Measurements from ENCODE around the gene SLC7A7. TPM values are rescaled to one million over a fixed set of nuclear protein-coding genes. Genes with fewer than 3 reads are reported as not detected.
"Not testable (repeated sequence)": the region's sequence is repeated elsewhere in the genome, so short reads cannot be mapped to it uniquely, and the experiment has no call there.

Gene SLC7A7
- total RNA-seq, 1 donor, result 3.9 TPM

DNA sequence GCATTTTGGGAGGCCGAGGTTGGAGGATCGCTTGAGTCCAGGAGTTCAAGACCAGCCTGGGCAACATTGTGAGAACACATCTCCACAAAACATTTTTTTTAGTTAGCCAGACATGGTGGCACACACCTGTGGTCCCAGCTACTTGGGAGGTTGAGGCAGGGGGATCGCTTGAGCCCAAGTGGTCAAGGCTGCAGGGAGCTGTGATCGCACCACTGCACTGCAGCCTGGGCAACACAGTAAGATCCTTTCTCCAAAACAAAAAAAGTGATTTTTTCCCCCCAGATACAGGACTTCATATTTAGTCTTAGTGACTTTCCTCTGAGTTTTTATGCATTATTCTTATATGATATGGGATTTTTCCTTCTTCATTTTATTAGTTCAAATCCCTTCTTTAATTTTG is 28.6 kb downstream of the SLC7A7 start:
- no peak overlapping the region for H3K4me3 ChIP-seq (ENCODE audit: low read depth, low read length)

DNA sequence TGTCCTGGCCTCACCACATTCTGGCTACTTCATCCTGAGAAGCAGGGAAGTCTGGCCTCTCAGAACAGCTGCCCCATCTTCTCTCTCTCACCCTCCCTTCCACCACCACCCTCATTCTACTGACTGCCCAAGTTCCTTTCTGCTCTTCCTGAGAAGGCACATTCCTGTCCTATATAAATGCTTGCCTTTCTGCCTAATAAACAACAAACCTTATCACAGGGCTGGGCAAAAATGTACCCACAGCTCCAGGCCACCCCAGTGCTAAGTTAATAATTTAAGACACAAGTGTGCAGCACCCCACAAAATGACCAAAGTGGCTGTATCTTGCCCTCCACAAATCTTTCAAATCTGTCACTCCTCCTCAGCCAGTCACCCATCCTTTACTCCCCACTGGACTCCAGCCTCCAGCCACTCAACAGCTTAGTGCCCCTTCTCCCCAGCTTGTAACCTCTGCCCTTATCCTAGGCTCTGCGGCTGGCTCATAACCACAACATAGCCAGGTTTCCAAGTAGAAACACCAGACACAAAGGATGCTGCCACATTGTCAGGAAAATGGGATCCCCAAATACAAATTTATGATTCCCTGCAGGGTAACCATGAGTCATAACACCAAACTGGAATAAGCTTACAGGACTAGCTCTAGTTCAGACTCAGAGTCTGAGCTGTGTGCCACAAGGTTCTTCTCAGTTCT is 33.8 kb downstream of the SLC7A7 start:
- H3K4me3 ChIP-seq (ENCODE audit: low read depth, low read length), result no peak overlapping the region
- TF ChIP-seq, protein P1, sequence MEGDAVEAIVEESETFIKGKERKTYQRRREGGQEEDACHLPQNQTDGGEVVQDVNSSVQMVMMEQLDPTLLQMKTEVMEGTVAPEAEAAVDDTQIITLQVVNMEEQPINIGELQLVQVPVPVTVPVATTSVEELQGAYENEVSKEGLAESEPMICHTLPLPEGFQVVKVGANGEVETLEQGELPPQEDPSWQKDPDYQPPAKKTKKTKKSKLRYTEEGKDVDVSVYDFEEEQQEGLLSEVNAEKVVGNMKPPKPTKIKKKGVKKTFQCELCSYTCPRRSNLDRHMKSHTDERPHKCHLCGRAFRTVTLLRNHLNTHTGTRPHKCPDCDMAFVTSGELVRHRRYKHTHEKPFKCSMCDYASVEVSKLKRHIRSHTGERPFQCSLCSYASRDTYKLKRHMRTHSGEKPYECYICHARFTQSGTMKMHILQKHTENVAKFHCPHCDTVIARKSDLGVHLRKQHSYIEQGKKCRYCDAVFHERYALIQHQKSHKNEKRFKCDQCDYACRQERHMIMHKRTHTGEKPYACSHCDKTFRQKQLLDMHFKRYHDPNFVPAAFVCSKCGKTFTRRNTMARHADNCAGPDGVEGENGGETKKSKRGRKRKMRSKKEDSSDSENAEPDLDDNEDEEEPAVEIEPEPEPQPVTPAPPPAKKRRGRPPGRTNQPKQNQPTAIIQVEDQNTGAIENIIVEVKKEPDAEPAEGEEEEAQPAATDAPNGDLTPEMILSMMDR (IDR thresholded peaks at IDR 0.05; ENCODE audit: insufficient read depth, low read depth, low read length), result no peak
- peak; percentile 32 for DNase-seq (ENCODE audit: low read depth)

More for the DNA sequence above, 28.6 kb downstream of the SLC7A7 start:
- no peak for DNase-seq (ENCODE audit: low read depth)
- TF ChIP-seq, protein P1 (IDR thresholded peaks at IDR 0.05; ENCODE audit: insufficient read depth, low read depth, low read length), result no peak

DNA sequence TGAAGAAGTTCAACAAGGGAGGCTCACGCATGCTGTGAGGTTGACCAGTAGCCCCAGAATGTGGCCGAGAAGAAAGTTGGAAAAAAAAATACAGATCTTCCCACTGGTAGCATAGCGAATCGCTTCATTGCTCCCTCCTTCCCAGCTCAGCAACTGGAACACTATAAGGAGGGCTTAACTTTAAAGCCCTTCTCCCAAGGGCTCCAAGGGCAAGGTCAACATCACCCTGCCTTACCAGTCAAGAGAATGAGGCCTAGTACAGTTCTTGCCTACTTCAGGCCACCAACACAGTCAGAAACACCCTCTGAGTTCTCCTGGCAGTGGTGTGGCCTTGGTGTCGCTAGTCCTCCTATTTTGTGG is 34.3 kb downstream of the SLC7A7 start:
- no peak for DNase-seq (ENCODE audit: low read depth)
- TF ChIP-seq, protein P1 (IDR thresholded peaks at IDR 0.05; ENCODE audit: insufficient read depth, low read depth, low read length), result no peak
- no peak overlapping the region for H3K4me3 ChIP-seq (ENCODE audit: low read depth, low read length)

DNA sequence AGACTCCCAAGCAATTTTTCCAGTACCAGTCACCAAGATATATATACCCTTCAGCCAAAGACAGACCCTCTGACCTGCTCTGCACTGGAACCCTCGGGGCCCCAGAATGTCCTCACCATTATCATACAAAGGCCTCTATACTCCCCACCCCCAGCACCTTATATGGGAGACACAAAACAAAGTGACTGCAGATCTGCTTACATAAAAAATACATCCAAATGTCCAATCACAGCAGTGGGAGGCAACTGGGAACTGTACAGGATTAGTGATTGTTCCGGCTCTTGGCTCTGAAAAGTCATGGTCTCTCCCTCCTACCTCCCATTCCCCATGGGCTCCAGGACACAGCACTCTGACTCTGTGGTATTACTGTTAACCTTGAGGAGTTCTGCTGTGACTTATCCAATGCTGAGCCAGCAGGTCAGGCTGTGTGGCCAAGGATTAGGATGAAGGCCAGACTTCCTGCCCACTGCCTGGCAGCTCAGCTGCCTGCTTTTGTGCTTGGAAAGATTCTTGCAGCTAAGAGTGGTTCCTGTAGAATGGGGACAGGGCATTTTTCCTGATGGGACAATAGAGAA is 35.0 kb downstream of the SLC7A7 start:
- TF ChIP-seq, protein P1 (IDR thresholded peaks at IDR 0.05; ENCODE audit: insufficient read depth, low read depth, low read length), result no peak
- peak; percentile 30 for DNase-seq (ENCODE audit: low read depth)
- no peak overlapping the region for H3K4me3 ChIP-seq (ENCODE audit: low read depth, low read length)

DNA sequence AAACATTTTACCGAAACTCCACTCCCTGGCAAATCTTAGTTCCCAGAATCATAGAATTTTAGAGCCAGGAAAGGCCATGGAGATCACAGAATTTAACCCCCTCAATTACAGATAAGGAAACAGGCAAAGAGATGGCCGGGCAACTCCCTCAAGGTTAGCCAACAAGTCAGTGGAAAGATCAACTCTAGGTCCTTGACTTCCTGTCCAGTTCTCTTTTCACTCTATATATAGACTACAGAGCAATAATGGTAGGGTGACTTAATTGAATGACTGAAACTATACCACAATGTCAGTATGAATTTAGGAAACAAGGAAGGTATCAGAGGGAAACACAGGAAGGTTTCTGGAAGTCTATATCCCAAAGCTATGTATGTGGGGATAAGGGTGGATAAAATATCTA is 37.2 kb downstream of the SLC7A7 start:
- TF ChIP-seq, protein P1 (IDR thresholded peaks at IDR 0.05; ENCODE audit: insufficient read depth, low read depth, low read length), result no peak
- no peak for DNase-seq (ENCODE audit: low read depth)
- H3K4me3 ChIP-seq (ENCODE audit: low read depth, low read length), result no peak overlapping the region

DNA sequence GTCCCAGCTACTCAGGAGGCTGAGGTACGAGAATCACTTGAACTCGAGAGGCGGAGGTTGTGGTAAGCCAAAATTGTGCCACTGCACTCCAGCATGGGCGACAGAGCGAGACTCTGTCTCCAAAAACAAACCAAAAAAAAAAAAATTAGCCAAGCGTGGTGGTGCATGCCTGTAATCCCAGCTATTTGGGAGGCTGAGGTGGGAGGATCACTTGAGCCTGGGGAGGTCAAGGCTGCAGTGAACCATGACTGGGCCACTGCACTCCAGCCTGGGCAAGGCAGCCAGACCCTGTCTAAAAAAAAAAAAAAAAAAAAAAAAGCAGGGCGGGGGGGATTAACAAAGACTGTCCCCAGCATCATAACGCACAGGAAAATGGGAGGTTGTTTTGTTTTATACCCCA is 38.4 kb downstream of the SLC7A7 start:
- H3K4me3 ChIP-seq (ENCODE audit: low read depth, low read length); DNase-seq (ENCODE audit: low read depth): not testable (repeated sequence)

DNA sequence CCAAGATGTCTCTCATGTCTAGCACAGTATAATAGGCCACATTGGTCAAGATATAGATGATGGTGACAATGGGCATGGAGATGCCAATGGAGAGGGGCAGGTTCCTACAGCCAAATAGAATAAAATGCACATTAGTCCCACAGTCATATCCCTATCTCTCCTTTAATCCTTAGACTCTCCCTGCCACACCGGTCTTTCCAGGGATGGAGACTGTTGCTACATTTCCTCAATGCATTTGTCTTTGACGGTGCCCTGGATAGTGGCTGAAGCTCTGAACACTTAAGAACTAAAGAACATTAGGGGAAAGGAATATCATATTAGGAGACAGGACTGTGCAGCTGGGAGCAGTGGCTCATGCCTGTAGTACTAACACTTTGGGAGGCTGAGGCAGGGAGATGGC is 39.0 kb downstream of the SLC7A7 start:
- H3K4me3 ChIP-seq (ENCODE audit: low read depth, low read length), result no peak overlapping the region
- TF ChIP-seq, protein P1 (IDR thresholded peaks at IDR 0.05; ENCODE audit: insufficient read depth, low read depth, low read length), result no peak
- DNase-seq (ENCODE audit: low read depth), result no peak
